Neural cell (in vitro differentiated cells): ENCODE data around the gene POMGNT2. TPM values are rescaled to one million over a fixed set of nuclear protein-coding genes. Genes with fewer than 3 reads are reported as not detected.

Source experiments
- H2AFZ ChIP-seq: fragments of 200-600, 300-800 bp; sonication (generic), shearing (Covaris generic); 2 replicates; pipeline ENCODE4 v1.6.0; 2014; ENCODE audit warnings: low read depth, mild to moderate bottlenecking, antibody characterized with exemption, low read length, moderate library complexity
- H3F3A ChIP-seq: fragments of 200-600 bp; shearing (Covaris generic); 2 replicates; pipeline ENCODE4 v1.6.1; 2016; ENCODE audit warnings: mild to moderate bottlenecking, moderate library complexity, mixed read lengths, antibody characterized with exemption, low read length; ENCODE audit not compliant: insufficient read depth, poor library complexity, severe bottlenecking
- H3K27ac ChIP-seq: fragments of 200-600, 300-800 bp; sonication (generic), shearing (Covaris generic); 2 replicates; pipeline ENCODE4 v1.5.1; 2014; ENCODE audit warnings: mild to moderate bottlenecking, low read length, moderate library complexity
- H3K27me3 ChIP-seq: fragments of 300-800, 200-600 bp; sonication (generic), shearing (Covaris generic); 2 replicates; pipeline ENCODE4 v1.6.0; 2014; ENCODE audit warnings: mild to moderate bottlenecking, low read depth, low read length, moderate library complexity; ENCODE audit not compliant: insufficient read depth
- H3K36me3 ChIP-seq: fragments of 300-800, 200-600 bp; sonication (generic), shearing (Covaris generic); 2 replicates; pipeline ENCODE4 v1.5.1; 2014; ENCODE audit warnings: mild to moderate bottlenecking, antibody characterized with exemption, low read length, moderate library complexity; ENCODE audit not compliant: insufficient read depth
- H3K4me2 ChIP-seq: fragments of 300-800, 200-600 bp; sonication (generic), shearing (Covaris generic); 2 replicates; pipeline ENCODE4 v1.6.0; 2014; ENCODE audit warnings: mild to moderate bottlenecking, low read length
- H3K4me3 ChIP-seq: fragments of 300-800, 200-600 bp; sonication (generic), shearing (Covaris generic); 2 replicates; pipeline ENCODE4 v1.5.1; 2014; ENCODE audit warnings: mild to moderate bottlenecking, low read length, moderate library complexity
- H3K79me2 ChIP-seq: fragments of 200-600 bp; shearing (Covaris generic); replicated peaks from 2 replicates; pipeline ENCODE4 v1.6.0; 2014; ENCODE audit warnings: mild to moderate bottlenecking, low read length, moderate library complexity; ENCODE audit not compliant: insufficient read depth
- H3K9ac ChIP-seq: fragments of 300-800, 200-600 bp; sonication (generic), shearing (Covaris generic); 2 replicates; pipeline ENCODE4 v1.6.1; 2016; ENCODE audit warnings: mild to moderate bottlenecking, low read length, mixed read lengths
- H3K9me2 ChIP-seq: fragments of 200-600 bp; shearing (Covaris generic); 2 replicates; pipeline ENCODE4 v1.6.1; 2016; ENCODE audit warnings: mild to moderate bottlenecking, low read length, mixed read lengths; ENCODE audit not compliant: insufficient read depth
- H3K9me3 ChIP-seq: fragments of 200-600, 300-800 bp; sonication (generic), shearing (Covaris generic); 2 replicates; pipeline ENCODE4 v1.6.1; 2016; ENCODE audit warnings: mild to moderate bottlenecking, mixed run types, low read length, moderate library complexity, mixed read lengths
- H4K20me1 ChIP-seq: fragments of 200-600 bp; shearing (Covaris generic); 2 replicates; pipeline ENCODE4 v1.6.1; 2016; ENCODE audit warnings: mild to moderate bottlenecking, mixed run types; ENCODE audit not compliant: insufficient read depth
- EP300 ChIP-seq: fragments of 450-650 bp; conservative IDR thresholded peaks from 2 replicates; pipeline ENCODE4 v1.6.1; 2014; ENCODE audit warnings: antibody characterized with exemption, mild to moderate bottlenecking, moderate library complexity; ENCODE audit not compliant: poor library complexity, severe bottlenecking
- EZH2 ChIP-seq: fragments of 200-600, 300-800 bp; shearing (Covaris generic), sonication (generic); IDR thresholded peaks from 2 replicates; pipeline ENCODE4 v1.6.1; 2014; ENCODE audit warnings: antibody characterized with exemption, low read length, borderline replicate concordance, mild to moderate bottlenecking; ENCODE audit not compliant: insufficient read depth, poor library complexity, severe bottlenecking
- MXI1 ChIP-seq: fragments of 450-650 bp; conservative IDR thresholded peaks from 2 replicates; pipeline ENCODE4 v1.6.1; 2014; ENCODE audit warnings: antibody characterized with exemption, mild to moderate bottlenecking; ENCODE audit not compliant: poor library complexity, severe bottlenecking
- POLR2AphosphoS5 ChIP-seq: IDR thresholded peaks from 2 replicates; pipeline ENCODE4 v1.6.1; 2012
- RAD21 ChIP-seq: fragments of 450-650 bp; conservative IDR thresholded peaks from 2 replicates; pipeline ENCODE4 v1.6.1; 2014; ENCODE audit warnings: antibody characterized with exemption, mild to moderate bottlenecking, moderate library complexity
- REST ChIP-seq: IDR thresholded peaks from 2 replicates; pipeline ENCODE4 v1.6.1; 2012; ENCODE audit warnings: borderline replicate concordance
- SMC3 ChIP-seq: fragments of 450-650 bp; conservative IDR thresholded peaks from 2 replicates; pipeline ENCODE4 v1.6.1; 2014; ENCODE audit warnings: antibody characterized with exemption, mild to moderate bottlenecking, moderate library complexity; ENCODE audit not compliant: poor library complexity
- TAF1 ChIP-seq: IDR thresholded peaks from 2 replicates; pipeline ENCODE4 v1.6.1; 2012; ENCODE audit warnings: low read depth
- polyA plus RNA-seq: library from polyadenylated mRNA; depleted of rRNA; stranded (reverse); fragments of >200 nt; gene quantifications from 2 replicates; pipeline ENCODE4 v1.2.3, GENCODE V29; 2014
- TF ChIP-seq, protein P1 (sequence below): fragments of 450-650 bp; IDR thresholded peaks from 2 replicates; pipeline ENCODE4 v1.5.1; 2014; ENCODE audit warnings: antibody characterized with exemption, mild to moderate bottlenecking, moderate library complexity; ENCODE audit not compliant: poor library complexity, severe bottlenecking

Gene POMGNT2
- polyA plus RNA-seq, 1 donor from 2014 or later: 25.7 TPM

- H3K4me2 ChIP-seq: no peak overlapping the region
- no peak overlapping the region for H2AFZ ChIP-seq
- no peaks in the 10 kb centered on the region for H4K20me1 ChIP-seq
- H3K9me2 ChIP-seq: no peaks in the 10 kb centered on the region
- no peak overlapping the region for H3K4me3 ChIP-seq
- no peak for TF ChIP-seq SMC3
- no peaks in the 10 kb centered on the region for H3K27me3 ChIP-seq
- no peaks in the 10 kb centered on the region for H3K9me3 ChIP-seq
- no peak overlapping the region for H3K9ac ChIP-seq
- H3K79me2 ChIP-seq: no peaks in the 10 kb centered on the region
- H3K36me3 ChIP-seq: no peaks in the 10 kb centered on the region
- H3F3A ChIP-seq: no peaks in the 10 kb centered on the region
- no peak overlapping the region for H3K27ac ChIP-seq
These were observed 7.1 kb downstream of the POMGNT2 start for GRCh38 chr3:43098761-43099160.

- H3K4me2 ChIP-seq: no peak overlapping the region
- no peaks in the 10 kb centered on the region for H3F3A ChIP-seq
- H3K79me2 ChIP-seq: no peaks in the 10 kb centered on the region
- H3K36me3 ChIP-seq: no peaks in the 10 kb centered on the region
- no peaks in the 10 kb centered on the region for H3K27me3 ChIP-seq
- H3K9me2 ChIP-seq: no peaks in the 10 kb centered on the region
- H3K4me3 ChIP-seq: no peak overlapping the region
- H3K9me3 ChIP-seq: no peaks in the 10 kb centered on the region
- no peak overlapping the region for H3K9ac ChIP-seq
- TF ChIP-seq MXI1 (no peak), EZH2 (no peak), SMC3 (no peak), REST (no peak), TAF1 (no peak), RAD21 (no peak), EP300 (no peak), POLR2AphosphoS5 (no peak)
- TF ChIP-seq, protein P1, sequence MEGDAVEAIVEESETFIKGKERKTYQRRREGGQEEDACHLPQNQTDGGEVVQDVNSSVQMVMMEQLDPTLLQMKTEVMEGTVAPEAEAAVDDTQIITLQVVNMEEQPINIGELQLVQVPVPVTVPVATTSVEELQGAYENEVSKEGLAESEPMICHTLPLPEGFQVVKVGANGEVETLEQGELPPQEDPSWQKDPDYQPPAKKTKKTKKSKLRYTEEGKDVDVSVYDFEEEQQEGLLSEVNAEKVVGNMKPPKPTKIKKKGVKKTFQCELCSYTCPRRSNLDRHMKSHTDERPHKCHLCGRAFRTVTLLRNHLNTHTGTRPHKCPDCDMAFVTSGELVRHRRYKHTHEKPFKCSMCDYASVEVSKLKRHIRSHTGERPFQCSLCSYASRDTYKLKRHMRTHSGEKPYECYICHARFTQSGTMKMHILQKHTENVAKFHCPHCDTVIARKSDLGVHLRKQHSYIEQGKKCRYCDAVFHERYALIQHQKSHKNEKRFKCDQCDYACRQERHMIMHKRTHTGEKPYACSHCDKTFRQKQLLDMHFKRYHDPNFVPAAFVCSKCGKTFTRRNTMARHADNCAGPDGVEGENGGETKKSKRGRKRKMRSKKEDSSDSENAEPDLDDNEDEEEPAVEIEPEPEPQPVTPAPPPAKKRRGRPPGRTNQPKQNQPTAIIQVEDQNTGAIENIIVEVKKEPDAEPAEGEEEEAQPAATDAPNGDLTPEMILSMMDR: no peak
- no peak overlapping the region for H2AFZ ChIP-seq
- no peak overlapping the region for H3K27ac ChIP-seq
- H4K20me1 ChIP-seq: no peaks in the 10 kb centered on the region
These were observed 8.3 kb downstream of the POMGNT2 start for GRCh38 chr3:43097400-43098080.
